Measurements from ENCODE around the gene PPIE. TPM values are rescaled to one million over a fixed set of nuclear protein-coding genes. Genes with fewer than 3 reads are reported as not detected.

The PPIE gene
- total RNA-seq, 1 experiment from 2014 or later, result 73.8 TPM

GRCh38 chr1:39711104-39711965, 27.3 kb upstream of the PPIE start:
- RAD21 ChIA-PET (ENCODE audit: low non-redundant PET in 1 of 2, low total read pairs in 2 of 2, uncharacterized antibody in 2 of 2, unreplicated experiment in 2 of 2), result no interaction called here
- DNase-seq (ENCODE audit: low read depth, low spot score), result no peak
- Histone ChIP-seq H3K36me3 (ENCODE audit: control insufficient read depth in 1 of 2, insufficient read depth in 2 of 2, low read length in 2 of 2) (no peaks in the 10 kb centered on the region), H3K9ac (ENCODE audit: low read length) (no peak overlapping the region), H2AFZ (ENCODE audit: low read depth, low read length, poor library complexity, severe bottlenecking) (no peak overlapping the region), H3K27me3 (ENCODE audit: insufficient read depth, low read length) (no peaks in the 10 kb centered on the region), H3K4me1 (ENCODE audit: control insufficient read depth in 1 of 2, insufficient read depth in 2 of 2, low read length in 2 of 2) (no peaks in the 10 kb centered on the region), H3K79me2 (ENCODE audit: insufficient read depth, low read length) (no peaks in the 10 kb centered on the region), H3K27ac (ENCODE audit: low read depth, low read length) (no peak overlapping the region), H3K9me2 (ENCODE audit: insufficient read depth) (no peaks in the 10 kb centered on the region), H3K9me3 (ENCODE audit: control insufficient read depth in 1 of 2, insufficient read depth in 1 of 2, low read depth in 1 of 2, low read length in 2 of 2) (no peaks in the 10 kb centered on the region), H3K4me3 (replicated peaks in 1 of 2; ENCODE audit: low read depth in 1 of 2, low read length in 2 of 2) (no peak overlapping the region), H4K20me1 (ENCODE audit: insufficient read depth) (no peaks in the 10 kb centered on the region), H3K4me2 (ENCODE audit: low read length) (no peak overlapping the region)
- POLR2A ChIA-PET, result no interaction called here
- intact Hi-C loops (cut with micrococcal nuclease), result no loop called here
- BruUV-seq (replicated peaks), result no TSS peak
- no peak for ATAC-seq
- CTCF ChIA-PET, result interaction anchor here (1.0 kb wide), 2 partner anchors 53 to 105 kb away, joined by 3 read pairs; no protein-coding TSS in a partner anchor
- TF ChIP-seq EGR1 (IDR thresholded peaks at IDR 0.05; ENCODE audit: low read depth), result no peak

- H3K27me3 ChIP-seq (ENCODE audit: insufficient read depth, low read length), result no peaks in the 10 kb centered on the region
- no peak for DNase-seq (ENCODE audit: low read depth, low spot score)
- no peak overlapping the region for H3K27ac ChIP-seq (ENCODE audit: low read depth, low read length)
- intact Hi-C loops (cut with micrococcal nuclease), result no loop called here
- no peak overlapping the region for H2AFZ ChIP-seq (ENCODE audit: low read depth, low read length, poor library complexity, severe bottlenecking)
- H3K4me1 ChIP-seq (ENCODE audit: control insufficient read depth in 1 of 2, insufficient read depth in 2 of 2, low read length in 2 of 2), result no peaks in the 10 kb centered on the region
- TF ChIP-seq SRF (IDR thresholded peaks at IDR 0.05; ENCODE audit: low read depth) (no peak), TCF7L2 (IDR thresholded peaks at IDR 0.05; ENCODE audit: borderline replicate concordance, extremely low read depth, insufficient read depth, insufficient read length) (no peak), REST (IDR thresholded peaks at IDR 0.05; ENCODE audit: low read depth) (no peak), YY1 (IDR thresholded peaks at IDR 0.05; ENCODE audit: extremely low read depth, insufficient replicate concordance, low read depth, low read length) (no peak), ZBTB33 (IDR thresholded peaks at IDR 0.05; ENCODE audit: extremely low read depth, insufficient replicate concordance, low read length) (no peak), CBX3 (IDR thresholded peaks at IDR 0.05; ENCODE audit: low read depth) (no peak)
- no peak for ATAC-seq
- H3K4me3 ChIP-seq (replicated peaks in 1 of 2; ENCODE audit: low read depth in 1 of 2, low read length in 2 of 2), result no peak overlapping the region
- no peaks in the 10 kb centered on the region for H3K9me2 ChIP-seq (ENCODE audit: insufficient read depth)
- no peaks in the 10 kb centered on the region for H3K79me2 ChIP-seq (ENCODE audit: insufficient read depth, low read length)
- H3K9me3 ChIP-seq (ENCODE audit: control insufficient read depth in 1 of 2, insufficient read depth in 1 of 2, low read depth in 1 of 2, low read length in 2 of 2), result no peaks in the 10 kb centered on the region
- POLR2A ChIA-PET, result no interaction called here
- BruUV-seq (replicated peaks), result no TSS peak
- no peaks in the 10 kb centered on the region for H4K20me1 ChIP-seq (ENCODE audit: insufficient read depth)
- no peak overlapping the region for H3K4me2 ChIP-seq (ENCODE audit: low read length)
- RAD21 ChIA-PET (ENCODE audit: low non-redundant PET in 1 of 2, low total read pairs in 2 of 2, uncharacterized antibody in 2 of 2, unreplicated experiment in 2 of 2), result no interaction called here
- no peaks in the 10 kb centered on the region for H3K36me3 ChIP-seq (ENCODE audit: control insufficient read depth in 1 of 2, insufficient read depth in 2 of 2, low read length in 2 of 2)
- CTCF ChIA-PET, result interaction anchor here (1.0 to 1.1 kb wide), 2 partner anchors 10 to 54 kb away, joined by 3 to 4 read pairs; no protein-coding TSS in a partner anchor
- no peak overlapping the region for H3K9ac ChIP-seq (ENCODE audit: low read length)
These were observed 26.7 kb upstream of the PPIE start for GRCh38 chr1:39711966-39712340.

Measured in HCT116 (cell line).